Gastrocnemius medialis (tissue), 4 donors: ENCODE data around the gene GRK4.

Experiments
- CTCF ChIP-seq, 5 experiments: fragments of 450-650 bp in 3 of 5; fragments of 200-600 bp in 2 of 5; sonication (generic) in 2 of 5; IDR thresholded peaks in 4 of 5; conservative IDR thresholded peaks in 1 of 5; 1 replicate in 4 of 5; 2 replicates in 1 of 5; pipeline ENCODE4 v1.5.1; 2016 to 2019; ENCODE audit warnings: antibody characterized with exemption in 5 of 5, mild to moderate bottlenecking in 3 of 5, moderate library complexity in 3 of 5
- POLR2A ChIP-seq, 2 donors: fragments of 450-650 bp; IDR thresholded peaks; one replicate each; pipeline ENCODE4 v1.6.1; 2017; ENCODE audit warnings: antibody characterized with exemption in 2 of 2, mild to moderate bottlenecking in 2 of 2, moderate library complexity in 2 of 2

DNA sequence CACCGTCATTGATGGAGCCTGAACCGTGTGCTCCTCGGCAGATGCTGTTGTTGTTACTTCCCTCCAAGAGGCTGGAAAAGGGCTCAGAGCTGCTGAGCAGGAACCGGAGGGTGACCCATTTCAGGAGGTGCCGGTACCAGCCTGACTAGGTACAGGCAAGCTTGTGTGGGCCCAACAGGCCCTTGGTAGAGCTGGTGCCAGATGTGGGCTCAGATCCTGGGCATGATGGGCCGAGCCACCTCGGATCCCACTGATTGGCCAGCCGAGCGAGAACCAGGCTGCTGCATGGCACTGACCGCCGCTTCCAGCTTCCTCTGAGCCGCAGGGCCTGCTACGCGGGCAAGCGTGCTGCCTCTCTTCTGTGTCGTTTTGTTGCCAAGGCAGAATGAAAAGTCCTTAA, 33.9 kb upstream of the GRK4 start:
- no peak for TF ChIP-seq CTCF (IDR thresholded peaks at IDR 0.05 in 4 of 5, conservative IDR thresholded peaks at IDR 0.05 in 1 of 5)
- no peak for TF ChIP-seq POLR2A (IDR thresholded peaks at IDR 0.05)
